Measurements from ENCODE around the gene DFFB. TPM values are rescaled to one million over a fixed set of nuclear protein-coding genes. Genes with fewer than 3 reads are reported as not detected.
A peak's percentile ranks its signal among the peaks of the same experiment; 100 is the strongest.

The DFFB gene
- total and polyA plus RNA-seq, 7 experiments from 2014 or later, result 9.8 to 27.7 (median 14.9) TPM

DNA sequence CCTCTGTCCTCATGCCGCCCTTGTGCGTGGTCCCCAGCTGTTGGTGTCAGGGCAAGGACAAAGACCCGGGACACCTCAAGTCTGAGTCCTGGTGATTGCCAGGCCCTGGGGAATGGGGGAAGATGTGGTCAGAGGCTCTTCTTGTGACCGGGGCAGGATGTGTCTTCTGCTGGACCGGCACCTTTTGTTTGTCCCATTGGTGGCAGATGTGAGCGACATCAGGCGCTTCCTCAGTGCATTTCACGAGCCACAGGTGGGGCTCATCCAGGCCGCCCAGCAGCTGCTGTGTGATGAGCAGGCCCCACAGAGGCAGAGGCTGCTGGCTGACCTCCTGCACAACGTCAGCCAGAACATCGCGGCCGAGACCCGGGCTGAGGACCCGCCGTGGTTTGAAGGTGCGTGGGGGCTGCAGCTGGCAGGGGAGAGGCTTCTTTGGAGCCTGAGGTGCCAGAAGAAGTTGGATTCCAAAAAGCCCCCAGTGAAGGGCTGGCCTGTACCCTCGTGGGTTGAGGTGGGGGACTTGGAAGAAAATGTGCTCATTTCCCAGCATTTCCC, 8.4 kb downstream of the DFFB start:
- peaks cover 4 to 22% (median 16%) of the 10 kb centered on the region in 5 donors for H3K36me3 Mint-ChIP-seq
- no peaks in the 10 kb centered on the region for H3K27me3 ChIP-seq (ENCODE audit: control insufficient read depth in 2 of 2, insufficient read depth in 2 of 2, low read length in 2 of 2)
- H3K4me1 Mint-ChIP-seq, result peaks cover 0 to 16% (median 7%) of the 10 kb centered on the region in 7 donors
- H3K27me3 Mint-ChIP-seq, result no peaks in the 10 kb centered on the region
- H3K27ac ChIP-seq (ENCODE audit: low read depth, low read length), result no peak overlapping the region
- H3K9me3 ChIP-seq (ENCODE audit: control insufficient read depth in 2 of 3, low read length in 3 of 3), result no peaks in the 10 kb centered on the region
- ATAC-seq (no peak), DNase-seq (no peak)
- no peak overlapping the region for H3K27ac Mint-ChIP-seq
- ChIA-PET CTCF (no interaction called here), POLR2A (no interaction called here)
- intact Hi-C loops (cut with micrococcal nuclease), result no loop called here
- peaks cover 0 to 52% (median 12%) of the 10 kb centered on the region in 3 experiments for H3K36me3 ChIP-seq (ENCODE audit: control insufficient read depth in 2 of 3, insufficient read depth in 3 of 3, low read length in 3 of 3)
- H3K4me1 ChIP-seq (ENCODE audit: control insufficient read depth in 2 of 2, insufficient read depth in 2 of 2, low read length in 2 of 2), result no peaks in the 10 kb centered on the region
- no peak overlapping the region for H3K4me3 Mint-ChIP-seq
- H3K4me3 ChIP-seq (ENCODE audit: low read length), result no peak overlapping the region
- peaks cover 0 to 6% (median 0%) of the 10 kb centered on the region in 11 donors for H3K9me3 Mint-ChIP-seq

DNA sequence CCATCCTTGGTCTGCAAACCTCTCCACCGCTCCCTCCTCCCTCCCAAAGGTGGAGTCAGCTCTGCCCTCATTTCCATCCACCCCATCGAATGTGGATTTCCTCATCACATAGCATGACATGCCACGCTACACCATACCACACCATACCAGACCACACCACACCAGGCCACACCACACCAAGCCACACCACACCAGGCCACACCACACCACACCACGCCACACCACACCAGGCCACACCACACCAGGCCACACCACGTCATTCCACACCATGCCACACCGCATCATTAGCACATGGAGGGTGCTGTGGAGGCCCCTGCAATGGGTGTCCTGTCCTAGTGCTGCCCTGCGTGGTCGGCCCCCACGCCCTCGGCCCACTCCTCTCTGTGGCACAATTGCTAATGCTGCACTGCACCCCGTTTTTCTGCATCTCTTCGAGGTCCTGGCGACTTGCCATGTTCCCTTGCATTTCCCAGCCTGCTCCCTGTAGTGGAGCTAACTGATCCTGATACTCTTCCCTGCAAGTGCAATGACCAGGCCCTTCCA, 11.3 kb downstream of the DFFB start:
- POLR2A ChIA-PET, result no interaction called here
- peaks cover 4 to 35% (median 13%) of the 10 kb centered on the region in 5 donors for H3K36me3 Mint-ChIP-seq

DNA sequence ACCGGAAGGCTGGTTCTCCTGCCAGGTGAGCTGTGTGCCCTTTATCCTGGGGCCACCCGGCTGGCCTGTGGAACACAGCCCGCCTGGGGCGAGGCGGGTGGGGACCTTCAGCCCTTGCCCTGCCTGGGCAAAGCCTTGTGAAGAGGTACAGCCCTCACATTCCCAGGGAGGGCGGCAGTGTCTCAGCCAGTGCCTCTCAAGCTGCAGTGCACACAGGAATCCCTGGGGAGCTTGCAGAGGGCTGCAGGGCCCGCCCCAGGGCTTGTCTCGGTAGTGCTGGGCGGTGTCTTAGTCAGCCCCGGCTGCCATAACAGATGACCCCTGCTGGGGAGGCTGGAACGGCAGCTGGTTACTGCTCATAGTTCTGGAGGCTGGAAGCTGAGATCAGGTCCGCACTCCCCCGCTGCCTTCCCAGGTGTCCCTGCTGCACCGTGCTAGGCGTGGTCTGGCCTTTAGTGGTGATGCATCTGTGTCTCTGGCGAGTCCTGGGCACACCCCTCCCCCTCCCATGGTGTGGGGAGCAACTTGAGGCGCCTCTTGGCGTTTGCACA, 12.6 kb downstream of the DFFB start:
- Histone ChIP-seq H3K4me3 (ENCODE audit: low read length) (no peak overlapping the region), H3K27ac (ENCODE audit: low read depth, low read length) (no peak overlapping the region), H3K4me1 (ENCODE audit: control insufficient read depth in 2 of 2, insufficient read depth in 2 of 2, low read length in 2 of 2) (no peaks in the 10 kb centered on the region), H3K9me3 (ENCODE audit: control insufficient read depth in 2 of 3, low read length in 3 of 3) (no peaks in the 10 kb centered on the region), H3K27me3 (ENCODE audit: control insufficient read depth in 2 of 2, insufficient read depth in 2 of 2, low read length in 2 of 2) (no peaks in the 10 kb centered on the region), H3K36me3 (ENCODE audit: control insufficient read depth in 2 of 3, insufficient read depth in 3 of 3, low read length in 3 of 3) (peaks cover 0 to 76% (median 12%) of the 10 kb centered on the region in 3 experiments)
- peaks cover 0 to 9% (median 2%) of the 10 kb centered on the region in 7 donors for H3K4me1 Mint-ChIP-seq
- H3K36me3 Mint-ChIP-seq, result peaks cover 4 to 40% (median 13%) of the 10 kb centered on the region in 5 donors
- ATAC-seq, result no peak
- H3K4me3 Mint-ChIP-seq, result no peak overlapping the region
- no peak overlapping the region for H3K27ac Mint-ChIP-seq
- peaks cover 0 to 6% (median 0%) of the 10 kb centered on the region in 11 donors for H3K9me3 Mint-ChIP-seq
- no peak for DNase-seq
- H3K27me3 Mint-ChIP-seq, result no peaks in the 10 kb centered on the region
- ChIA-PET CTCF (no interaction called here), POLR2A (no interaction called here)
- intact Hi-C loops (cut with micrococcal nuclease), result no loop called here

More for the DNA sequence above, 11.3 kb downstream of the DFFB start:
- Histone ChIP-seq H3K4me1 (ENCODE audit: control insufficient read depth in 2 of 2, insufficient read depth in 2 of 2, low read length in 2 of 2) (no peaks in the 10 kb centered on the region), H3K36me3 (ENCODE audit: control insufficient read depth in 2 of 3, insufficient read depth in 3 of 3, low read length in 3 of 3) (peaks cover 0 to 68% (median 13%) of the 10 kb centered on the region in 3 experiments), H3K9me3 (ENCODE audit: control insufficient read depth in 2 of 3, low read length in 3 of 3) (no peaks in the 10 kb centered on the region), H3K27ac (ENCODE audit: low read depth, low read length) (no peak overlapping the region), H3K4me3 (ENCODE audit: low read length) (no peak overlapping the region), H3K27me3 (ENCODE audit: control insufficient read depth in 2 of 2, insufficient read depth in 2 of 2, low read length in 2 of 2) (no peaks in the 10 kb centered on the region)
- peaks cover 0 to 11% (median 3%) of the 10 kb centered on the region in 7 donors for H3K4me1 Mint-ChIP-seq
- H3K9me3 Mint-ChIP-seq, result peaks cover 0 to 6% (median 0%) of the 10 kb centered on the region in 11 donors
- no peak overlapping the region for H3K4me3 Mint-ChIP-seq
- intact Hi-C loops (cut with micrococcal nuclease), result no loop called here
- ATAC-seq (peak; percentile 57), DNase-seq (no peak)
- no peaks in the 10 kb centered on the region for H3K27me3 Mint-ChIP-seq
- peak overlapping the region in 2 of 9 donors; percentile 13 to 18 for H3K27ac Mint-ChIP-seq
- CTCF ChIA-PET, result no interaction called here

DNA sequence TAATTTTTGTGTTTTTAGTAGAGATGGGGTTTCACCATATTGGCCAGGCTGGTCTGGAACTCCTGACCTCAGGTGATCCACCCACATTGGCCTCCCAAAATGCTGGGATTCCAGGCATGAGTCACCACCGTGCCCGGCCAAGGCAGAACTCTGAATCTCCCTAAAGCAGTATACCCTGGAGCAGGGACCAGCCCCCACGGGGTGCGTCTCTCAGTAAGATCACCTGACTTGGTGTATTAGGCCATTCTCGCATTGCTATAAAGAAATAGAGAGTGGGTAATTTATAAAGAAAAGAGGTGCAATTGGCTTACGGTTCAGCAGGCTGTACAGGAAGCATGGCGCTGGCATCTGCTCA, 14.2 kb downstream of the DFFB start:
- H3K27me3 Mint-ChIP-seq, result no peaks in the 10 kb centered on the region

DNA sequence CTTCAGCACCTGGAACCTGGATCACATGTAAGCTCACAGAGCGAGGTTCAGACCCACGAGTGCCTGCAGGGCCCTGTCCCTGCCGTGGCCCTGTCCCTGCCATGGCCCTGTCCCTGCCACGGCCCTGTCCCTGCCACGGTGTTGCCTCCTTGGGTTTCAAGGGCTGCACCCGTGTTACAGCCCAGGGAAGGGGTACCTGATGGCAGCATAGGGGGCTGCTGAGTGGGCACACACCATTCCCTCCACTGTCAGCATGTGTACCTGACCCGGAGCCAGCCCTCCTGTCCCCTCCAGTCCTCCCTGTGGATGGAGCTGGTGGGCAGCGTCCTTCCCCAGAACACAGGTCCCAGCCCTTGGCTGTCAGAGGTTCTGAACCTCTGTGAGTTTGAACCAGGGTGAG, 15.3 kb downstream of the DFFB start:
- Histone ChIP-seq H3K36me3 (ENCODE audit: control insufficient read depth in 2 of 3, insufficient read depth in 3 of 3, low read length in 3 of 3) (peaks cover 0 to 90% (median 12%) of the 10 kb centered on the region in 3 experiments), H3K4me3 (ENCODE audit: low read length) (no peak overlapping the region), H3K4me1 (ENCODE audit: control insufficient read depth in 2 of 2, insufficient read depth in 2 of 2, low read length in 2 of 2) (no peaks in the 10 kb centered on the region), H3K27ac (ENCODE audit: low read depth, low read length) (no peak overlapping the region), H3K9me3 (ENCODE audit: control insufficient read depth in 2 of 3, low read length in 3 of 3) (no peaks in the 10 kb centered on the region), H3K27me3 (ENCODE audit: control insufficient read depth in 2 of 2, insufficient read depth in 2 of 2, low read length in 2 of 2) (no peaks in the 10 kb centered on the region)
- CTCF ChIA-PET, result no interaction called here
- no peak overlapping the region for H3K4me3 Mint-ChIP-seq
- intact Hi-C loops (cut with micrococcal nuclease), result no loop called here
- POLR2A ChIA-PET, result no interaction called here
- H3K36me3 Mint-ChIP-seq, result peaks cover 0 to 56% (median 32%) of the 10 kb centered on the region in 5 donors
- peaks cover 0 to 6% (median 0%) of the 10 kb centered on the region in 11 donors for H3K9me3 Mint-ChIP-seq
- DNase-seq, result no peak
- peaks cover 0 to 5% (median 0%) of the 10 kb centered on the region in 7 donors for H3K4me1 Mint-ChIP-seq
- H3K27ac Mint-ChIP-seq, result no peak overlapping the region
- H3K27me3 Mint-ChIP-seq, result no peaks in the 10 kb centered on the region
- ATAC-seq, result no peak

More for the DNA sequence above, 14.2 kb downstream of the DFFB start:
- no peaks in the 10 kb centered on the region for H3K9me3 ChIP-seq (ENCODE audit: control insufficient read depth in 2 of 3, low read length in 3 of 3)
- ATAC-seq, result no peak
- no peak overlapping the region for H3K27ac Mint-ChIP-seq
- intact Hi-C loops (cut with micrococcal nuclease), result no loop called here
- peaks cover 0 to 5% (median 0%) of the 10 kb centered on the region in 7 donors for H3K4me1 Mint-ChIP-seq
- no peak for DNase-seq
- H3K36me3 Mint-ChIP-seq, result peaks cover 4 to 54% (median 25%) of the 10 kb centered on the region in 5 donors
- H3K4me1 ChIP-seq (ENCODE audit: control insufficient read depth in 2 of 2, insufficient read depth in 2 of 2, low read length in 2 of 2), result no peaks in the 10 kb centered on the region
- no peak overlapping the region for H3K4me3 ChIP-seq (ENCODE audit: low read length)
- no peaks in the 10 kb centered on the region for H3K27me3 ChIP-seq (ENCODE audit: control insufficient read depth in 2 of 2, insufficient read depth in 2 of 2, low read length in 2 of 2)
- H3K36me3 ChIP-seq (ENCODE audit: control insufficient read depth in 2 of 3, insufficient read depth in 3 of 3, low read length in 3 of 3), result peaks cover 0 to 87% (median 12%) of the 10 kb centered on the region in 3 experiments
- ChIA-PET CTCF (no interaction called here), POLR2A (no interaction called here)
- peaks cover 0 to 6% (median 0%) of the 10 kb centered on the region in 11 donors for H3K9me3 Mint-ChIP-seq
- H3K4me3 Mint-ChIP-seq, result no peak overlapping the region
- no peak overlapping the region for H3K27ac ChIP-seq (ENCODE audit: low read depth, low read length)

DNA sequence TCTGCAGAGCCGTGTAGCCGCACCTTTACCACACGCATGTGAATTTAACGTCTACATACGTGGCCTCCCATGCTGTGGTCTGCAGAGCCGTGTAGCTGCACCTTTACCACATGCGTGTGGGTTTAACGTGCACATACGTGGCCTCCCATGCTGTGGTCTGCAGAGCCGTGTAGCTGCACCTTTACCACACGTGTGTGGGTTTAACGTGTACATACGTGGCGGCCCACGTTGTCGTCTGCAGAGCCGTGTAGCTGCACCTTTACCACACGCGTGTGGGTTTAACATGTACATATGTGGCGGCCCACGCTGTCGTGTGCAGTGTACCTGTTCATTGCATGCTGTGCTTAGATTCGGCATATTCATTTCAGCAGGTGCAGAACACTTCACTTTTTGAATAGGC, 17.5 kb downstream of the DFFB start:
- H3K4me3 Mint-ChIP-seq, result no peak overlapping the region
- no peak for DNase-seq
- no peak for ATAC-seq
- ChIA-PET CTCF (no interaction called here), POLR2A (no interaction called here)
- H3K4me3 ChIP-seq (ENCODE audit: low read length), result no peak overlapping the region
- peaks cover 0 to 5% (median 0%) of the 10 kb centered on the region in 7 donors for H3K4me1 Mint-ChIP-seq
- intact Hi-C loops (cut with micrococcal nuclease), result no loop called here
- H3K27ac Mint-ChIP-seq, result no peak overlapping the region
- H3K36me3 Mint-ChIP-seq, result peaks cover 10 to 65% (median 39%) of the 10 kb centered on the region in 5 donors
- no peaks in the 10 kb centered on the region for H3K27me3 ChIP-seq (ENCODE audit: control insufficient read depth in 2 of 2, insufficient read depth in 2 of 2, low read length in 2 of 2)
- peaks cover 6 to 88% (median 9%) of the 10 kb centered on the region in 3 experiments for H3K36me3 ChIP-seq (ENCODE audit: control insufficient read depth in 2 of 3, insufficient read depth in 3 of 3, low read length in 3 of 3)
- no peak overlapping the region for H3K27ac ChIP-seq (ENCODE audit: low read depth, low read length)
- peaks cover 0 to 11% (median 0%) of the 10 kb centered on the region in 11 donors for H3K9me3 Mint-ChIP-seq
- no peaks in the 10 kb centered on the region for H3K4me1 ChIP-seq (ENCODE audit: control insufficient read depth in 2 of 2, insufficient read depth in 2 of 2, low read length in 2 of 2)
- H3K9me3 ChIP-seq (ENCODE audit: control insufficient read depth in 2 of 3, low read length in 3 of 3), result peaks cover 0 to 5% (median 0%) of the 10 kb centered on the region in 3 experiments
- H3K27me3 Mint-ChIP-seq, result no peaks in the 10 kb centered on the region

Data from naive thymus-derived CD4-positive, alpha-beta T cell (primary cell).